Neutrophil (primary cell): Measurements from ENCODE around the gene RPE65.
"Not testable (repeated sequence)": the region's sequence is repeated elsewhere in the genome, so short reads cannot be mapped to it uniquely, and the experiment has no call there.

Experiments
- H3K27ac ChIP-seq: fragments of 200-600 bp; sonication (generic); 2 replicates; pipeline ENCODE4 v1.5.1; 2016; ENCODE audit warnings: mild to moderate bottlenecking, moderate library complexity
- H3K27me3 ChIP-seq: fragments of 200-600 bp; sonication (generic); 2 replicates; pipeline ENCODE4 v1.6.0; 2016; ENCODE audit warnings: mild to moderate bottlenecking
- H3K36me3 ChIP-seq: fragments of 200-600 bp; sonication (generic); 2 replicates; pipeline ENCODE4 v1.5.1; 2017
- H3K4me1 ChIP-seq, 2 experiments: fragments of 200-600 bp in 1 of 2; sonication (generic) in 1 of 2; 1 replicate in 1 of 2; 2 replicates in 1 of 2; pipeline versions ENCODE4 v1.5.1 to v1.6.1; 2013 to 2016; ENCODE audit warnings: low read depth in 1 of 2, low read length in 1 of 2, mild to moderate bottlenecking in 1 of 2, moderate library complexity in 1 of 2; ENCODE audit not compliant: control insufficient read depth in 1 of 2, insufficient read depth in 1 of 2
- H3K4me3 ChIP-seq, 2 experiments: fragments of 200-600 bp in 1 of 2; sonication (generic) in 1 of 2; 1 replicate in 1 of 2; 2 replicates in 1 of 2; pipeline ENCODE4 v1.5.1; 2013 to 2016; ENCODE audit warnings: low read depth in 1 of 2, low read length in 1 of 2, mild to moderate bottlenecking in 1 of 2, moderate library complexity in 1 of 2
- H3K9me3 ChIP-seq: fragments of 200-600 bp; sonication (generic); 2 replicates; pipeline ENCODE4 v1.5.1; 2016
- CTCF ChIP-seq: fragments of 200-600 bp; sonication (generic); IDR thresholded peaks from 2 replicates; pipeline ENCODE4 v1.5.1; 2016; ENCODE audit warnings: antibody characterized with exemption

Gene RPE65

DNA sequence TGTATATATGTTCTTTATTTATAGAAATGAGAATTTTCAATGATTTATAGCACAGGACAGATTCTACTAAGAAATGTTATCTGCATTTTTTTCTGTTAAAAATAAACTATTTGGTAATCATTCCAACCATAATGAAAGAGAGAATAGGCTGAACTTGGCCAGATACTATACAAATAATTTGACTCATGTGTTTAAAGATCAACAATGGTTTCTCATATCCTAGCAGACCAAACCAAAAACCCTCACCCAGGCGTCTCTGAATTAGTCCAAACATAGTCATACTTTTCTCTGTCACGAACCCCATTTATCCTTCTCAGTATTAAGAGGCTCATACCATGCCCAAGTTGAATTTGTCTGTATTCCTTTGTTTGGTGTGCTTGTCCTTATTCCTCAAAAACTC is 40.3 kb downstream of the RPE65 start:
- no peak for TF ChIP-seq CTCF
- H3K27me3 ChIP-seq = peaks cover 12% of the 10 kb centered on the region
- no peak overlapping the region for H3K4me3 ChIP-seq
- no peaks in the 10 kb centered on the region for H3K9me3 ChIP-seq
- H3K4me1 ChIP-seq = no peaks in the 10 kb centered on the region
- no peak overlapping the region for H3K27ac ChIP-seq
- no peaks in the 10 kb centered on the region for H3K36me3 ChIP-seq

DNA sequence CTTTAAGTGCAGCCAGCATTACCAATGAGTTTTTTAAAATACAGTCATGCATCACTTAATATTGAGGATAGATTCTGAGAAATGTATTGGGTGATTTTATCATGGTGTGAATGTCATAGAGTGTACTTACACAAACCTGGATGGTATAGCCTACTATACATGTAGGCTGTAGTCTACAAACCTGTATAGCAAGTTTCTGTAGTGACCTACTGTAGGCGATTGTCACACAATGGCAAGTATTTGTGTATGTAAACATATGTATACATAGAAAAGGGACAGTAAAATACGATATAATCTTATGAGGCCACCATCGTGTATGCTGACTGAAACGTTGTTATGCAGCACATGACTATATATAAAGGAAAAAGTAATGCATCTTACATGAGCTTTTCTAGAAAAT is 48.2 kb downstream of the RPE65 start:
- no peaks in the 10 kb centered on the region for H3K4me1 ChIP-seq
- H3K27me3 ChIP-seq = peaks cover 25% of the 10 kb centered on the region
- no peak for TF ChIP-seq CTCF
- H3K9me3 ChIP-seq = no peaks in the 10 kb centered on the region
- no peak overlapping the region for H3K4me3 ChIP-seq
- no peak overlapping the region for H3K27ac ChIP-seq
- no peaks in the 10 kb centered on the region for H3K36me3 ChIP-seq

GRCh38 chr1:68395575-68395974 is 54.2 kb downstream of the RPE65 start:
- not testable (repeated sequence) for H3K9me3 ChIP-seq, H3K4me1 ChIP-seq, H3K27ac ChIP-seq, H3K4me3 ChIP-seq, H3K27me3 ChIP-seq, H3K36me3 ChIP-seq

DNA sequence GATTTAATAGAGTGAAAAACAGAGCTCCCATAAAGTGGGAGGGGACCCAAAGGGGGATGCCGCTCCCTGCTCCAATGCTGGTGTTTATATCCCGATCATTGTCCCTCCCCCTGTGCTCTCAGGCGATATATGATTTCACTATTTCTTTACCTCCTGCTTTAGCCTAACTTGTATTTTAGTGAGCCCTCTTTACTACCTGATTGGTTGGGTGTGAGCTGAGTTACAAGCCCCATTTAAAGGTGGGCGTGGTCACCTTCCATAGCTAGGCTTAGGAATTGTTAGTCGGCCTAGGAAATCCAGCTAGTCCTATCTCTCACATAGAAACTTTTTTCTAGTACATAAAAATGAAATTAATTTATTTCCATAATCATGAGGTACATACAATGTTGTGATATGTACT is 57.3 kb downstream of the RPE65 start:
- H3K9me3 ChIP-seq, H3K4me3 ChIP-seq, H3K27me3 ChIP-seq: not testable (repeated sequence)

DNA sequence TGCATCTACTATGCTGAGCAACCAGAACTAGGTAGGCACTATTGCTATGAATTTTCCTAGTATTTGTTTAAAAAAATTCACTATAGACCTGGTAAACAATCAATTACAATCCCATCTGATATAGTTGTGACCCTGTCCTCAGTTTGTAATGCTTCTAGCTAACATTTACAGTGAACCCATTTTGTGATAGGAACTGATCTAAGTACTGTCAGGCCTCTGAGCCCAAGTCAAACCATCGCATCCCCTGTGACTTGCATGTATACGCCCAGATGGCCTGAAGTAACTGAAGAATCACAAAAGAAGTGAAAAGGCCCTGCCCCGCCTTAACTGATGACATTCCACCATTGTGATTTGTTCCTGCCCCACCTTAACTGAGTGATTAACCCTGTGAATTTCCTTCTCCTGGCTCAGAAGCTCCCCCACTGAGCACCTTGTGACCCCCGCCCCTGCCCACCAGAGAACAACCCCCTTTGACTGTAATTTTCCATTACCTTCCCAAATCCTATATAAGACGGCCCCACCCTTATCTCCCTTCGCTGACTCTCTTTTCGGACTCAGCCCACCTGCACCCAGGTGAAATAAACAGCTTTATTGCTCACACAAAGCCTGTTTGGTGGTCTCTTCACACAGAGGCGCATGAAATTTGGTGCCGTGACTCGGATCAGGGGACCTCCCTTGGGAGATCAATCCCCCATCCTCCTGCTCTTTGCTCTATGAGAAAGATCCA is 63.8 kb downstream of the RPE65 start:
- H3K27me3 ChIP-seq, H3K4me1 ChIP-seq, H3K9me3 ChIP-seq, H3K27ac ChIP-seq, H3K36me3 ChIP-seq, H3K4me3 ChIP-seq: not testable (repeated sequence)

More for the DNA sequence above, 57.3 kb downstream of the RPE65 start:
- H3K27ac ChIP-seq, H3K4me1 ChIP-seq, H3K36me3 ChIP-seq: not testable (repeated sequence)

- no peak overlapping the region for H3K4me3 ChIP-seq
- TF ChIP-seq CTCF = no peak
- no peak overlapping the region for H3K27ac ChIP-seq
- no peaks in the 10 kb centered on the region for H3K9me3 ChIP-seq
- H3K27me3 ChIP-seq = no peaks in the 10 kb centered on the region
- no peaks in the 10 kb centered on the region for H3K36me3 ChIP-seq
- H3K4me1 ChIP-seq = no peaks in the 10 kb centered on the region
Observed at GRCh38 chr1:68384872-68385411, 64.8 kb downstream of the RPE65 start.

DNA sequence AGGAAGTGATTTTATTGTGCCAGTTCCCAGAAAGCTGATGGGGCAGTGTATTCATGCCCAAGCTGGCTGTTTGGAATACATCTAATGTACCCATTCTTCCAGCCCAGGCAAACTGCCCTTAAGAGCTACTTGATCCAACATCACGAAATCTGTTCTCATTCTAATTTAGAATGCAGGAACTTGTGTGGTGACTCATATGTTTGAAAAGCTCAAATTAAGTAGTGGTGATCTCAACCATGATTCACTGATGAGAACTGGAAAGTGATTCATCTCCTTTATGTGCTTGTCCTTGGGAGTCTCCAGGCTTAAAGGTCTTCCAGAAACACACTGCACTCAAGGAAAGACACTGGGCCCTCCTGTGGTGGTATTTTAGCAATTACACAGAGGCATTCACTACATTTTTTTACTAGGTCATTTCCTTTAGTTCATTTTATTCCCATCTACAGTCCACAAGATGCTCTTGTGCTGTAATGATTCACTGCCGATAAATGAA is 65.4 kb downstream of the RPE65 start:
- no peak overlapping the region for H3K27ac ChIP-seq
- H3K36me3 ChIP-seq = no peaks in the 10 kb centered on the region
- no peaks in the 10 kb centered on the region for H3K9me3 ChIP-seq
- no peak for TF ChIP-seq CTCF
- no peak overlapping the region for H3K4me3 ChIP-seq
- no peaks in the 10 kb centered on the region for H3K4me1 ChIP-seq
- no peaks in the 10 kb centered on the region for H3K27me3 ChIP-seq
